ENCODE results near the gene ADCY10.

Gene ADCY10

GRCh38 chr1:167913895-167914496, at the start of gene ADCY10:
ADCY10 (minus strand) TSS chr1:167914134; CDS start chr1:167905140, 8,994 bp downstream.
- TF ChIP-seq CTCF (IDR thresholded peaks at IDR 0.05; ENCODE audit: low read depth, low read length) = no peak
- no peak within 1 kb of the TSS for H3K4me3 ChIP-seq (ENCODE audit: low read depth, low read length)

GRCh38 chr1:167957710-167958109, 43.8 kb upstream of the ADCY10 start:
- no peak for TF ChIP-seq CTCF (IDR thresholded peaks at IDR 0.05; ENCODE audit: low read depth, low read length)
- H3K4me3 ChIP-seq (ENCODE audit: low read depth, low read length) = no peak overlapping the region

- no peak for TF ChIP-seq CTCF (IDR thresholded peaks at IDR 0.05; ENCODE audit: low read depth, low read length)
Observed at GRCh38 chr1:167955915-167956314, 42.0 kb upstream of the ADCY10 start.

GRCh38 chr1:167950569-167950968, 36.6 kb upstream of the ADCY10 start:
- no peak for TF ChIP-seq CTCF (IDR thresholded peaks at IDR 0.05; ENCODE audit: low read depth, low read length)
- H3K4me3 ChIP-seq (ENCODE audit: low read depth, low read length) = no peak overlapping the region

More at GRCh38 chr1:167955915-167956314, 42.0 kb upstream of the ADCY10 start:
- H3K4me3 ChIP-seq (ENCODE audit: low read depth, low read length) = no peak overlapping the region

- no peak overlapping the region for H3K4me3 ChIP-seq (ENCODE audit: low read depth, low read length)
- no peak for TF ChIP-seq CTCF (IDR thresholded peaks at IDR 0.05; ENCODE audit: low read depth, low read length)
Observed at GRCh38 chr1:167949785-167950184, 35.9 kb upstream of the ADCY10 start.

GRCh38 chr1:167947733-167948132, 33.8 kb upstream of the ADCY10 start:
- no peak overlapping the region for H3K4me3 ChIP-seq (ENCODE audit: low read depth, low read length)

More at GRCh38 chr1:167947733-167948132, 33.8 kb upstream of the ADCY10 start:
- no peak for TF ChIP-seq CTCF (IDR thresholded peaks at IDR 0.05; ENCODE audit: low read depth, low read length)
